HepG2 (cell line): ENCODE results near the gene LIMS2. TPM values are rescaled to one million over a fixed set of nuclear protein-coding genes. Genes with fewer than 3 reads are reported as not detected.

Source experiments
- ARID2 ChIP-seq: sonication (generic); formaldehyde crosslinking; IDR thresholded peaks from 2 replicates; pipeline ENCODE4 v1.8.1; 2022; ENCODE audit warnings: mild to moderate bottlenecking, missing genetic modification reagents, borderline replicate concordance
- ARNTL ChIP-seq: sonication (generic); formaldehyde crosslinking; IDR thresholded peaks from 2 replicates; pipeline ENCODE4 v1.4.0; 2020; ENCODE audit warnings: mild to moderate bottlenecking, missing genetic modification reagents
- BCL3 ChIP-seq: sonication (generic); formaldehyde crosslinking; IDR thresholded peaks from 2 replicates; pipeline ENCODE4 v1.5.1; 2020; ENCODE audit warnings: mild to moderate bottlenecking, missing genetic modification reagents, moderate library complexity
- FOSL2 ChIP-seq: sonication (generic); formaldehyde crosslinking; IDR thresholded peaks from 2 replicates; pipeline ENCODE4 v1.4.0; 2020; ENCODE audit warnings: missing genetic modification reagents
- GPN1 ChIP-seq: sonication (generic); formaldehyde crosslinking; IDR thresholded peaks from 2 replicates; pipeline ENCODE4 v1.5.1; 2020; ENCODE audit warnings: missing genetic modification reagents, borderline replicate concordance
- HINFP ChIP-seq: sonication (generic); formaldehyde crosslinking; IDR thresholded peaks from 2 replicates; pipeline ENCODE4 v1.4.0; 2020; ENCODE audit warnings: low read depth, mild to moderate bottlenecking, missing genetic modification reagents
- IRX3 ChIP-seq: sonication (generic); formaldehyde crosslinking; IDR thresholded peaks from 2 replicates; pipeline ENCODE4 v1.8.1; 2023; ENCODE audit warnings: mild to moderate bottlenecking, low read depth, missing genetic modification reagents, borderline replicate concordance
- MAFF ChIP-seq: IDR thresholded peaks from 2 replicates; pipeline ENCODE4 v1.6.1; 2011; ENCODE audit warnings: low read depth, low read length, improper control_type of control experiment
- MLX ChIP-seq: IDR thresholded peaks from 2 replicates; pipeline ENCODE4 v1.6.1; 2016
- NCOA5 ChIP-seq: sonication (generic); formaldehyde crosslinking; IDR thresholded peaks from 2 replicates; pipeline ENCODE4 v1.4.0; 2020; ENCODE audit warnings: missing genetic modification reagents
- NR2F6 ChIP-seq, 2 experiments: IDR thresholded peaks; 2 replicates each; pipeline ENCODE4 v1.6.1; 2016; ENCODE audit warnings: antibody characterized with exemption in 1 of 2, mild to moderate bottlenecking in 1 of 2
- POLR2G ChIP-seq: fragments of 200-400 bp; formaldehyde crosslinking; IDR thresholded peaks from 2 replicates; pipeline ENCODE4 v1.6.1; 2018; ENCODE audit warnings: mild to moderate bottlenecking, low read depth, low read length, moderate library complexity
- TCF12 ChIP-seq, 2 experiments: fragments of 450-650 bp in 1 of 2; sonication (generic) in 1 of 2; formaldehyde crosslinking in 1 of 2; IDR thresholded peaks; 2 replicates each; pipeline versions ENCODE4 v1.6.1 to v1.8.0; 2017 to 2022; ENCODE audit warnings: antibody characterized with exemption in 1 of 2, mild to moderate bottlenecking in 1 of 2, missing genetic modification reagents in 1 of 2, moderate library complexity in 1 of 2
- TFDP2 ChIP-seq: sonication (generic); formaldehyde crosslinking; IDR thresholded peaks from 2 replicates; pipeline ENCODE4 v1.4.0; 2020; ENCODE audit warnings: missing genetic modification reagents
- ZBTB21 ChIP-seq: sonication (generic); formaldehyde crosslinking; IDR thresholded peaks from 2 replicates; pipeline ENCODE4 v1.4.0; 2020; ENCODE audit warnings: missing genetic modification reagents
- ZNF160 ChIP-seq: sonication (generic); formaldehyde crosslinking; IDR thresholded peaks from 2 replicates; pipeline ENCODE4 v1.8.0; 2022; ENCODE audit warnings: mild to moderate bottlenecking, inconsistent platforms, missing genetic modification reagents
- ZNF577 ChIP-seq: sonication (generic); formaldehyde crosslinking; IDR thresholded peaks from 2 replicates; pipeline ENCODE4 v1.4.0; 2020; ENCODE audit warnings: mild to moderate bottlenecking, low read depth, missing genetic modification reagents, borderline replicate concordance
- ZNF672 ChIP-seq: sonication (generic); formaldehyde crosslinking; IDR thresholded peaks from 2 replicates; pipeline ENCODE4 v1.8.1; 2022; ENCODE audit warnings: missing genetic modification reagents
- ZNF709 ChIP-seq: sonication (generic); formaldehyde crosslinking; IDR thresholded peaks from 2 replicates; pipeline ENCODE4 v1.5.0; 2020; ENCODE audit warnings: mild to moderate bottlenecking, missing genetic modification reagents
- ZNF777 ChIP-seq: sonication (generic); formaldehyde crosslinking; IDR thresholded peaks from 2 replicates; pipeline ENCODE4 v1.4.0; 2020; ENCODE audit warnings: missing genetic modification reagents
- ZSCAN20 ChIP-seq: sonication (generic); formaldehyde crosslinking; IDR thresholded peaks from 2 replicates; pipeline ENCODE4 v1.4.0; 2020; ENCODE audit warnings: missing genetic modification reagents, mild to moderate bottlenecking, borderline replicate concordance
- ZXDC ChIP-seq: sonication (generic); formaldehyde crosslinking; IDR thresholded peaks from 2 replicates; pipeline ENCODE4 v1.5.0; 2020; ENCODE audit warnings: mild to moderate bottlenecking, missing genetic modification reagents
- polyA plus RNA-seq, 8 experiments: library from polyadenylated mRNA; depleted of rRNA in 3 of 8; stranded (reverse) in 7 of 8; unstranded in 1 of 8; fragments of >200 nt; fragmentation: Illumina TruSeq in 4 of 8; extraction: Trizol in 4 of 8; gene quantifications; 2 replicates each; pipeline versions ENCODE4 v1.2.1 to v1.2.3, GENCODE V29; 2011 to 2016; ENCODE audit warnings: low read depth in 4 of 8, missing spikeins in 1 of 8, mixed read lengths in 1 of 8; ENCODE audit not compliant: insufficient read depth in 1 of 8
- total RNA-seq, 5 experiments: library from RNA; depleted of rRNA; stranded (reverse); fragments of >200 nt; fragmentation: Illumina TruSeq; extraction: Trizol; gene quantifications; 2 replicates each; pipeline ENCODE4 v1.2.3, GENCODE V29; 2016; ENCODE audit warnings: low read depth in 1 of 5

LIMS2 gene
- total and polyA plus RNA-seq, 2 of the 13 experiments (the other 11 are each of a cell fraction or from before 2014, with no cell fraction given), result 1.0 to 1.9 TPM

- 0 out of 2 replicates have a peak, but pooled peaks have one; percentile 75 for TF ChIP-seq ZNF672 (CRISPR knock-in tag)
- TF ChIP-seq ARNTL (CRISPR knock-in tag), result no peak
- TF ChIP-seq ARID2 (CRISPR knock-in tag), result no peak
- peak; percentile 18; the same call in 1 of the 2 replicates for TF ChIP-seq IRX3 (CRISPR knock-in tag)
- no peak for TF ChIP-seq ZNF577
- TF ChIP-seq NCOA5 (CRISPR knock-in tag), result no peak
- peak; percentile 41; the same call in 1 of the 2 replicates for TF ChIP-seq TFDP2 (CRISPR knock-in tag)
- TF ChIP-seq FOSL2, result peak; percentile 37; the same call in 1 of the 2 replicates
- TF ChIP-seq HINFP, result no peak; the same call in 1 of the 2 replicates
- TF ChIP-seq TCF12 (IDR thresholded peaks at IDR 0.05), result no peak
- TF ChIP-seq TCF12 (CRISPR knock-in tag; IDR thresholded peaks at IDR 0.05), result no peak; the same call in 1 of the 2 replicates
- TF ChIP-seq ZBTB21 (CRISPR knock-in tag), result no peak
- TF ChIP-seq ZNF709 (CRISPR knock-in tag), result no peak
- TF ChIP-seq POLR2G, result peak; percentile 54
- TF ChIP-seq GPN1 (CRISPR knock-in tag), result no peak
- TF ChIP-seq MAFF, result no peak
- TF ChIP-seq ZNF777 (CRISPR knock-in tag), result peak; percentile 96
- peak; percentile 89 for TF ChIP-seq ZXDC
- TF ChIP-seq MLX (CRISPR knock-in tag), result no peak; the same call in 1 of the 2 replicates
- peak; percentile 86 for TF ChIP-seq BCL3 (CRISPR knock-in tag)
- no peak for TF ChIP-seq NR2F6 (IDR thresholded peaks at IDR 0.05)
- TF ChIP-seq NR2F6 (CRISPR knock-in tag; IDR thresholded peaks at IDR 0.05), result no peak
- TF ChIP-seq ZSCAN20 (CRISPR knock-in tag), result peak; percentile 71; the same call in 1 of the 2 replicates
- peak; percentile 27; the same call in 1 of the 2 replicates for TF ChIP-seq ZNF160 (CRISPR knock-in tag)
Observed at GRCh38 chr2:127701651-127702394, 26.5 kb upstream of the LIMS2 start (continued).
